ENCODE measurements around the gene TP53RK. TPM values are rescaled to one million over a fixed set of nuclear protein-coding genes. Genes with fewer than 3 reads are reported as not detected.

Gene TP53RK
- total and polyA plus RNA-seq, 10 donors = 6.9 to 24.2 (median 11.6) TPM

- TF ChIP-seq CTCF (IDR thresholded peaks at IDR 0.05 in 8 of 11, conservative IDR thresholded peaks at IDR 0.05 in 3 of 11) (no peak), POLR2AphosphoS5 (IDR thresholded peaks at IDR 0.05) (no peak), POLR2A (IDR thresholded peaks at IDR 0.05) (no peak)
- intact Hi-C loops (cut with DNase I; ENCODE audit: low total_unique reads) = no loop called here
- DNase-seq = no peak
- no peak overlapping the region for H3K27ac ChIP-seq
- H3K4me1 ChIP-seq = no peaks in the 10 kb centered on the region
- 95 to 100% (median 97%) methylated on average over 1 of the region's 1 CpG for WGBS, 5 donors
- H3K4me3 ChIP-seq = no peak overlapping the region
- H3K9me3 ChIP-seq = no peaks in the 10 kb centered on the region
- H3K36me3 ChIP-seq = no peaks in the 10 kb centered on the region
- H3K27me3 ChIP-seq (replicated peaks in 1 of 7) = no peaks in the 10 kb centered on the region
These were observed 27.6 kb downstream of the TP53RK start for GRCh38 chr20:46661659-46662058.

GRCh38 chr20:46660487-46660886, 28.8 kb downstream of the TP53RK start:
- no peaks in the 10 kb centered on the region for H3K9me3 ChIP-seq
- WGBS, 5 donors = 82 to 88% (median 87%) methylated on average over 4 of the region's 4 CpGs
- no peak for DNase-seq
- H3K27me3 ChIP-seq (replicated peaks in 1 of 7) = no peaks in the 10 kb centered on the region
- no peaks in the 10 kb centered on the region for H3K4me1 ChIP-seq
- no peaks in the 10 kb centered on the region for H3K36me3 ChIP-seq
- intact Hi-C loops (cut with DNase I; ENCODE audit: low total_unique reads) = no loop called here
- no peak overlapping the region for H3K27ac ChIP-seq
- H3K4me3 ChIP-seq = no peak overlapping the region
- TF ChIP-seq CTCF (IDR thresholded peaks at IDR 0.05 in 8 of 11, conservative IDR thresholded peaks at IDR 0.05 in 3 of 11) (no peak), POLR2A (IDR thresholded peaks at IDR 0.05) (no peak), POLR2AphosphoS5 (IDR thresholded peaks at IDR 0.05) (no peak)

GRCh38 chr20:46657618-46658017, 31.6 kb downstream of the TP53RK start:
- DNase-seq = no peak
- Histone ChIP-seq H3K4me1 (no peaks in the 10 kb centered on the region), H3K4me3 (no peak overlapping the region), H3K27ac (no peak overlapping the region), H3K36me3 (no peaks in the 10 kb centered on the region), H3K27me3 (replicated peaks in 1 of 7) (peaks cover 0 to 18% (median 4%) of the 10 kb centered on the region in 7 donors), H3K9me3 (no peaks in the 10 kb centered on the region)
- intact Hi-C loops (cut with DNase I; ENCODE audit: low total_unique reads) = no loop called here
- WGBS, 5 donors = 65 to 77% (median 71%) methylated on average over 7 of the region's 7 CpGs
- no peak for TF ChIP-seq CTCF (IDR thresholded peaks at IDR 0.05 in 8 of 11, conservative IDR thresholded peaks at IDR 0.05 in 3 of 11)
- no peak for TF ChIP-seq POLR2AphosphoS5 (IDR thresholded peaks at IDR 0.05)
- no peak for TF ChIP-seq POLR2A (IDR thresholded peaks at IDR 0.05)

- H3K27ac ChIP-seq = no peak overlapping the region
- H3K36me3 ChIP-seq = no peaks in the 10 kb centered on the region
- 88 to 94% (median 92%) methylated on average over 8 of the region's 8 CpGs for WGBS, 5 donors
- H3K4me3 ChIP-seq = no peak overlapping the region
- TF ChIP-seq CTCF (IDR thresholded peaks at IDR 0.05 in 8 of 11, conservative IDR thresholded peaks at IDR 0.05 in 3 of 11) = no peak
- no peak for TF ChIP-seq POLR2AphosphoS5 (IDR thresholded peaks at IDR 0.05)
- no peak for TF ChIP-seq POLR2A (IDR thresholded peaks at IDR 0.05)
- peaks cover 0 to 23% (median 6%) of the 10 kb centered on the region in 7 donors for H3K27me3 ChIP-seq (replicated peaks in 1 of 7)
- H3K4me1 ChIP-seq = no peaks in the 10 kb centered on the region
- DNase-seq = no peak
- H3K9me3 ChIP-seq = no peaks in the 10 kb centered on the region
- intact Hi-C loops (cut with DNase I; ENCODE audit: low total_unique reads) = no loop called here
These were observed 32.1 kb downstream of the TP53RK start for GRCh38 chr20:46657137-46657536.

All from spleen (tissue), 11 donors.